Fibroblast of mammary gland (primary cell): ENCODE measurements around the gene PHF12.

ENCODE experiments used
- DNase-seq: peaks from one replicate; pipeline ENCODE4 v3.0.0-alpha.2; 2010; ENCODE audit warnings: low read depth
- H3K4me3 ChIP-seq: 2 replicates; pipeline ENCODE4 v1.5.1; 2011; ENCODE audit warnings: low read depth, mild to moderate bottlenecking, low read length, moderate library complexity; ENCODE audit not compliant: control insufficient read depth
- TF ChIP-seq, protein P1 (sequence below): conservative IDR thresholded peaks from 2 replicates; pipeline ENCODE4 v1.5.1; 2011; ENCODE audit warnings: low read depth, low read length, inconsistent platforms; ENCODE audit not compliant: control insufficient read depth, insufficient read depth

Gene PHF12

DNA sequence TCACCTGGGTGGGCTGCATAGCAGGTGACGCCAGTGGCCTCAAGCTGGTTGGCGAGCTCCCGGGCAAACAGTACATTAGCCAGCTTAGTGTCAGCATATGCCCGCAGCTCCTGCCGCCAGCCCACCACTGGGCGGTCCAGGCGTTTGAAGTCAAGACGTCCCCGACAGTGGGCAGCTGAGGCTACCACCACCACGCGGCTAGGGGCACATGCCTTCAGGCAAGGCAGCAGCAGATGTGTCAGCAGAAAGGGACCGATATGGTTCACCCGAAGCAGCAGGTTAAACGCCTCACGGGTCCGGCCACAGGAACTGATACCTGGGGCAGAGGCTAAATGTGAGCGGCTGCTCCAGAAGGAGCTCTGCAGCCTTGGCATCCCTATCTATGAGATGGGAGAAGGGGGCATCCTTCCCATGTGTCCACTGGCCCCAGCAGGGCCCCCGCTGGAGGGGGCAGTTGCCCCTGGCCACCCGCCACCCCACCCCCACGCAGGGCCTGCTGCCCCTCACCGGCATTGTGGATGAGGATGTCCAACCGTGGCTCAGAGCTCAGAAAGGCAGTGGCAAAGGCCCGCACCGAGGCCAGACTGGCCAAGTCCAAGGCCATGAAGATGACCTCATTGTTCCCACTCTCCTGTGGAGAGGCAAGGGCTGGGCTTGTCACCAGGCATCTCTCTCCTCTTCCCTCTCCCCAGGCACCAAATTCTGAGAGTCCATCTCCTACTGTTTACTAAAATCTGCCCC lies 50.2 kb downstream of the PHF12 start:
- no peak for DNase-seq
- H3K4me3 ChIP-seq = no peak overlapping the region
- TF ChIP-seq, protein P1, sequence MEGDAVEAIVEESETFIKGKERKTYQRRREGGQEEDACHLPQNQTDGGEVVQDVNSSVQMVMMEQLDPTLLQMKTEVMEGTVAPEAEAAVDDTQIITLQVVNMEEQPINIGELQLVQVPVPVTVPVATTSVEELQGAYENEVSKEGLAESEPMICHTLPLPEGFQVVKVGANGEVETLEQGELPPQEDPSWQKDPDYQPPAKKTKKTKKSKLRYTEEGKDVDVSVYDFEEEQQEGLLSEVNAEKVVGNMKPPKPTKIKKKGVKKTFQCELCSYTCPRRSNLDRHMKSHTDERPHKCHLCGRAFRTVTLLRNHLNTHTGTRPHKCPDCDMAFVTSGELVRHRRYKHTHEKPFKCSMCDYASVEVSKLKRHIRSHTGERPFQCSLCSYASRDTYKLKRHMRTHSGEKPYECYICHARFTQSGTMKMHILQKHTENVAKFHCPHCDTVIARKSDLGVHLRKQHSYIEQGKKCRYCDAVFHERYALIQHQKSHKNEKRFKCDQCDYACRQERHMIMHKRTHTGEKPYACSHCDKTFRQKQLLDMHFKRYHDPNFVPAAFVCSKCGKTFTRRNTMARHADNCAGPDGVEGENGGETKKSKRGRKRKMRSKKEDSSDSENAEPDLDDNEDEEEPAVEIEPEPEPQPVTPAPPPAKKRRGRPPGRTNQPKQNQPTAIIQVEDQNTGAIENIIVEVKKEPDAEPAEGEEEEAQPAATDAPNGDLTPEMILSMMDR = no peak

DNA sequence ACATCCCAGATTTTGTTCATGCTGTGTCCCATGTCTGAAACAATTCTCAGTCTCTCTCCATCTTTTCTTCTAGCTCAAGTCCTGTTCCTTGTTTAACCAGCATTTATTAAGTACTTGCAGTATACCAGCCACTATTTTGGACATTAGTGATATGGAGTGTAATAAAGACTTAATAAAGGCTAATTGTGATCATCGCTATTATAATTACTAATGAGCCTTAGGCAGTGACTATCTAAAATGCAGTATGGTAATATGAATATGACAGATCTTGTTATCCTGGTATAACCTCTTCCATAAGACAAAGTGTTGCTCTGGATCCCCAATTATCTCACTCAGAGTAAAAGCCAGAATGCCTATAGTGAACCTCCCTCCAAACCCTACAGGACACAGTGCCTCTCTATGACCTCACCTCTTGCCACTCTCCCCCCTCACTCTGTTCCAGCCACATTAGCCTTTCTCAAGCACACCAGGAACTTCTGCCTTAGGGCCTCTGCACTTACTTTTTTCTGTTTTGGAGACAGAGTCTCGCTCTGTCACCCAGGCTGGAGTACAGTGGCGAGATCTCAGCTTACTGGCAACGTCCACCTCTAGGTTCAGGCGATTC lies 52.0 kb downstream of the PHF12 start:
- TF ChIP-seq, protein P1 = no peak
- DNase-seq = no peak
- no peak overlapping the region for H3K4me3 ChIP-seq

DNA sequence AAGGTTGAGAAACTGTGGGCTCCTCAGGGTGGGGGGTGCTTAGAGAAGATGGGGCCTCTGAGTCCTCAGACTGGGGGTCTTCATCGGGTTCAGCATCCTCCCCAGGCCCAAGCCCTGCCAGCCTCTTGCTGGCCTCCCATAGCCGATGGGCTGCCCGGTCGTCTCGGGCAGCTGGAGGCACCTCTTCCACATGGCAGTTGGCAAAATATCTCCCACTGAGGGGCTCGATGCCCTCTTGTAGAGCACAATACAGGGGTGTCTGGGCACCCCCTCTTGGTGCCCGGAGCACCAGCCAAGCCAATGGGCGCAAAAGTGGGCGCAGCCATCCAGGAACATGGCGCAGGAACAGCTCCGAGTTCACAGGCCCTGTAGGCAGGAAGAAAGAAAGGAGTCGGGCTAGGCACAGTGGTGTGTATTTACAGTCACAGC lies 52.8 kb downstream of the PHF12 start:
- TF ChIP-seq, protein P1 = no peak
- no peak for DNase-seq
- no peak overlapping the region for H3K4me3 ChIP-seq

DNA sequence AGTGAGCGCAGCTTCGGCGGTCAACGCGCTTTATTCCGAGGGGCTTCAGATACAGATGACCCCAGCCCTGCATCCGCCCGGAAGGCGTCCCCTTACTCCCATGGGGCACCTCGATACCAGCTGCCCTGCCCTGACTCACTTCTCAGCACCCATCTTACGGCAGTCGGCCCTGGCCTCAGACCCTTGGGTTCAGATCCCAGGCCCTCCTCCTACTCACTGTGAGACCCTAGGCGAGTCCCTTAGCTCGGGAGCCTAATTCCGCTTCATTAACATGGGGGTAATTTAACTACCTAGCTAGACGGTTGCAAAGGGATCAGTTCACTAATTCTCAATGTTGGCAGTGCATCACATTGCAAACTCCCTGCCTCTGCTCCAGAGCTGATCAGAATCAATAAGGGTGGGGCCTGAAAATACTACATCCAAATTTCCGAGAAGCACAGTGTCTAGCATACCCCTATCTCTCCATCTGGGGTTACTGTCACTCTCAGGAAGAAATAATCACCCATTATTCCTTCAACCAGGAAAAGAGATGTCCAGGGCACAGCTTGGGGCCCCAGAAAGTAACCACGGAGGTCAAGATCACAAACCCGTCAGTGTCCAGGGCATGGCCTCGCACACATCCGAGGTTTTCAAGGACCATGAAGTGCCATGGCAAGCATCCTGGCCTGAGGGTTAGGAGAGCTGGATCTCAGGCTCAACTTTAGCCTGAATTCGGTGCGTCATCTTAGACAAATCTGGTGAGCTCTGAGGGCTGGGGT lies 53.4 kb downstream of the PHF12 start:
- DNase-seq = no peak
- peak overlapping the region; percentile 76 for H3K4me3 ChIP-seq
- TF ChIP-seq, protein P1 = no peak

DNA sequence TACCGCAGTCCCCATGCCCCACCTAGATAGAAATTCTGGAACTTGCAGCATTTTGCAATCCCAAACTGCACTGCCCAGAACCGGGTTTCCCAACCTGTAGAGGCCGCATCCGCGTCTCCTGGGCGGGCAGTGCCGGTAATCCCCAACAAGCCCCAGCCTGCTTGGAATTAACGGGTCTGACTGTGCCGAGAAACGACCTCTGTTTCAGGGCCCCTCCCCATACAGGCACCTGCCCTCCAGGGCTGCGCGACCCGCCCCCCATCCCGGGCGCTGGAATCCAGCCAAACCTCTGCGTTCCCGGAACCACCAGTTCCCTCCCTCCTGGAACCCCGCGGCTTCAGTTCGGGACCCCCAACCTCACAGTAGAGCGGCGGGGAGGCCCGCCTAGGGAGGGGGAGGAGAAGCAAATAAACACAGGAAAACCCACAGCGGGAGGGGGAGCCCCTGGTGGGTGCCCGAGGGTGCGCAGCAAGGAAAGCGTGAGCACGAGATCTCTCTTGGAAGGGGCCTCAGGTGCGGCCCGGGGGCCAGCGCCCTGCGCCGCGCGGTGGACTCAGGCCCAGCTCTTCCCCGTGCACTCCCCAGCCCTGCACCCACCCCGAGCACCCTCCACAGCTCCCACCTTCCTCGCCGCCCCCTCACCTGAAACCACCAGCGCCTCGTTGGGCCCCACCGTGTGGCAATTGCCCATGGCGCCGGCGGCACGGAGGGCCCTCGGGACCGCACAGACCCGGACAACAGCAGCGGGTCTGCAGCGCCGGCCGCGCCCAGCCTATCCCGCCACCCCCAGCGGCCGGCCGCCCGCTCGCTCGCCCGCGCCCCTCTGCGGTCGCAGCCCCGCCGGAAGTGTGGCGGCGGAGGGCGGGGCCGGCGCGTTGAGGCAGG lies 54.2 kb downstream of the PHF12 start, which contains the start of gene FLOT2:
Gene FLOT2 (minus strand): TSS at position 850 of the 885 bp plus-strand sequence. CDS start 159 bp downstream, at position 691.
- DNase-seq = peak; percentile 47
- TF ChIP-seq, protein P1 = peak; percentile 15
- H3K4me3 ChIP-seq = peak within 1 kb of the TSS; percentile 76

DNA sequence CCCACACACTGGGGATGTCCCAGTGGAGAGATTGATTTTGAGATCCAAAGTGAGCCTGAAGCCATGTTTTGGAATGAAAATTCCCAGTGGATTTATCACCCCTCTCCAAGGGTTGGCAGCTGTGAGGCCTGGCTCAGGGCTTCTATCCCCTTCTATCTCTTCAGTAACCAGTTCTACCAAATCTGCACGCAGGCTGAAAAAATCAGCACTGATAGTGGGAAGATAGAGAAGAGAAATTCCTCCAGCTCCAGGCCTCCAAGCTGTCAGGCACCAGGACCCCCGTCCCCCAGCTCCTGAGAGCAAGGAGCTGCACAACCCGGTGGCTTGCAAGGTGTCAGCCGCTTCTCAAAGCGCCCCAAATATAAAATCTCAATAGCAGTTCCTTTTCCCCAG lies 54.8 kb downstream of the PHF12 start:
- peak overlapping the region; percentile 76 for H3K4me3 ChIP-seq
- no peak for DNase-seq
- TF ChIP-seq, protein P1 = no peak
